Measurements from ENCODE around the gene PCDHA4. TPM values are rescaled to one million over a fixed set of nuclear protein-coding genes. Genes with fewer than 3 reads are reported as not detected.

The PCDHA4 gene
- total and polyA plus RNA-seq, 12 donors, result 0.01 to 0.21 (median 0.08) TPM; not detected in 4

DNA sequence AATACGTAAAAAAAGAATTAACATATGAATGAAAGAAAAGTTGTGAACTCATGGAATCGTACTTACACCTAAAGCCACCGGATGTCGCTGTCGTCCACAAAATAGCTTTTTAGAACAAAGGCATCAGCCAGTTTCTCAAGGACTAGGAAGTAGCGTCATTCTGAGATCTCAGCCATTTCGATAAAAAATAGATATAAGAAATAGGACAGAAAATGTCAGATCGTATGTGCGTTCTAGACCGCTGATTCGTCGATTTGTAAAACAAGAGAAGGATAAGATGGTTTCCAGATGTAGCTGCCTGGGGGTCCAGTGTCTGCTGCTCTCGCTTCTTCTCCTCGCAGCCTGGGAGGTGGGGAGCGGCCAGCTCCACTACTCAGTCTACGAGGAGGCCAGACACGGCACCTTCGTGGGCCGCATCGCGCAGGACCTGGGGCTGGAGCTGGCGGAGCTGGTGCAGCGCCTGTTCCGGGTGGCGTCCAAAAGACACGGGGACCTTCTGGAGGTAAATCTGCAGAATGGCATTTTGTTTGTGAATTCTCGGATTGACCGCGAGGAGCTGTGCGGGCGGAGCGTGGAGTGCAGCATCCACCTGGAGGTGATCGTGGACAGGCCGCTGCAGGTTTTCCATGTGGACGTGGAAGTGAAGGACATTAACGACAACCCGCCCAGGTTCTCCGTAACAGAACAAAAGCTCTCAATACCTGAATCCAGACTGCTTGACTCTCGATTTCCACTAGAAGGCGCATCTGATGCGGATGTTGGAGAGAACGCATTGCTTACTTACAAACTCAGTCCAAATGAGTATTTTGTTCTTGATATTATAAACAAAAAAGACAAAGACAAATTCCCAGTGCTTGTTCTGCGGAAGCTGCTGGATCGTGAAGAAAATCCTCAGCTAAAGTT, 49.2 kb downstream of the PCDHA4 start, which contains the start of gene PCDHA10:
TSS of gene PCDHA10 (plus strand) at position 126 of the 903 bp plus-strand sequence. CDS start at position 278, 152 bp downstream.
- Histone ChIP-seq H3K4me3 (peak within 1 kb of the TSS in 6 of 10 donors; percentile 7 to 43 (median 16)), H3K36me3 (no peaks in the 10 kb centered on the region), H3K27ac (no peak within 1 kb of the TSS), H3K27me3 (peaks cover 0 to 94% (median 28%) of the 10 kb centered on the region in 7 donors), H3K4me1 (no peaks in the 10 kb centered on the region), H3K9me3 (peaks cover 0 to 49% (median 18%) of the 10 kb centered on the region in 11 donors)
- TF ChIP-seq, protein P1, sequence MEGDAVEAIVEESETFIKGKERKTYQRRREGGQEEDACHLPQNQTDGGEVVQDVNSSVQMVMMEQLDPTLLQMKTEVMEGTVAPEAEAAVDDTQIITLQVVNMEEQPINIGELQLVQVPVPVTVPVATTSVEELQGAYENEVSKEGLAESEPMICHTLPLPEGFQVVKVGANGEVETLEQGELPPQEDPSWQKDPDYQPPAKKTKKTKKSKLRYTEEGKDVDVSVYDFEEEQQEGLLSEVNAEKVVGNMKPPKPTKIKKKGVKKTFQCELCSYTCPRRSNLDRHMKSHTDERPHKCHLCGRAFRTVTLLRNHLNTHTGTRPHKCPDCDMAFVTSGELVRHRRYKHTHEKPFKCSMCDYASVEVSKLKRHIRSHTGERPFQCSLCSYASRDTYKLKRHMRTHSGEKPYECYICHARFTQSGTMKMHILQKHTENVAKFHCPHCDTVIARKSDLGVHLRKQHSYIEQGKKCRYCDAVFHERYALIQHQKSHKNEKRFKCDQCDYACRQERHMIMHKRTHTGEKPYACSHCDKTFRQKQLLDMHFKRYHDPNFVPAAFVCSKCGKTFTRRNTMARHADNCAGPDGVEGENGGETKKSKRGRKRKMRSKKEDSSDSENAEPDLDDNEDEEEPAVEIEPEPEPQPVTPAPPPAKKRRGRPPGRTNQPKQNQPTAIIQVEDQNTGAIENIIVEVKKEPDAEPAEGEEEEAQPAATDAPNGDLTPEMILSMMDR (IDR thresholded peaks at IDR 0.05), result peak in 4 of 9 donors; percentile 8 to 47 (median 19)
- DNase-seq (no peak), ATAC-seq (no peak)
- 14 to 17% methylated on average over 40 to 44 of the region's 44 CpGs for WGBS, 2 donors
- intact Hi-C loops (cut with DNase I), result loop anchor here in 1 of 10 donors (1.0 kb wide), 1 partner anchor 11 kb away; no protein-coding TSS in a partner anchor

- H3K36me3 ChIP-seq, result no peaks in the 10 kb centered on the region
- H3K27me3 ChIP-seq, result peaks cover 0 to 94% (median 39%) of the 10 kb centered on the region in 7 donors
- DNase-seq (no peak), ATAC-seq (no peak)
- WGBS, 2 donors, result 39 to 60% methylated on average over 36 to 94 of the region's 94 CpGs
- no peak overlapping the region for H3K4me3 ChIP-seq
- H3K9me3 ChIP-seq, result peaks cover 0 to 56% (median 18%) of the 10 kb centered on the region in 11 donors
- intact Hi-C loops (cut with DNase I), result no loop called here
- TF ChIP-seq, protein P1 (IDR thresholded peaks at IDR 0.05), result no peak
- H3K27ac ChIP-seq, result no peak overlapping the region
- no peaks in the 10 kb centered on the region for H3K4me1 ChIP-seq
Measured at GRCh38 chr5:140857177-140857986, 50.5 kb downstream of the PCDHA4 start.

- ATAC-seq, result no peak
- Histone ChIP-seq H3K36me3 (no peaks in the 10 kb centered on the region), H3K4me3 (no peak overlapping the region), H3K27me3 (peaks cover 0 to 94% (median 44%) of the 10 kb centered on the region in 7 donors), H3K9me3 (peaks cover 0 to 62% (median 18%) of the 10 kb centered on the region in 11 donors), H3K27ac (no peak overlapping the region), H3K4me1 (no peaks in the 10 kb centered on the region)
- TF ChIP-seq, protein P1 (IDR thresholded peaks at IDR 0.05), result no peak
- WGBS, 2 donors, result 46 to 47% methylated on average over 18 to 22 of the region's 22 CpGs
- intact Hi-C loops (cut with DNase I), result no loop called here
- no peak for DNase-seq
Measured at GRCh38 chr5:140857987-140858240, 51.0 kb downstream of the PCDHA4 start.
